ENCODE data around the gene CAMSAP2. TPM values are rescaled to one million over a fixed set of nuclear protein-coding genes. Genes with fewer than 3 reads are reported as not detected.

CAMSAP2 gene
- total RNA-seq, 1 experiment from 2014 or later, result 25.0 TPM

DNA sequence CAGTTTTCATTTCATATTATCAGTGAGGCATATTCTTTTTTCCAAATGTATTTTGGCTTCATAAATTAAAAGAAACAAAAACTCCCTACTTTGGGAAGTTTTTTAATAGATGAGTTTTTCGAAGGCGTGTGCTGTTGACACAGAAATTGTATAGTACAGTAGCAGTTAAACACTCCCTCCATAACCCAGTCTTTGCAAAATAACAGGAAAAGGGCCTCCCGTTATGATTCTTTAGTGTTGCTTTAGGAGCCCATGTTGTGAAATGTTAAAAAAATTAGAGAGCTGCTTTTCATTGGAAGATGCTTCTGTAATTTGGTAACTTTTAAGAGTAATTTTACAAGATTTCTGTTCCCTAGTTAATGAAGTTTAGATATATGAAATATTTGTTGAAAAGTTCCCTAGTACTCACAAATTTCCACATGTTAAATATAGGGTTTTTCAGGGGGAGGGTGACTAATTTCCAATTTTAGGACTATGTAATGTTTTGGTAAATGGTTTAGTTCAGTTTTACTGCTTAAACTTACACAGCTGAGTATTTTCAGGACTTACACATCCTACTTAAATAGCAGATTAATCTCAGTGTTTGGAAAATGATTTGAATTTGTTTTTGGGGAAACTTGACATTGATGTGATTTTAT is 2.0 kb downstream of the CAMSAP2 start:
- CTCF ChIA-PET, result no interaction called here

More for the DNA sequence above, 2.0 kb downstream of the CAMSAP2 start:
- Histone ChIP-seq H3K9ac (ENCODE audit: low read length) (peak overlapping the region; percentile 93), H3K9me3 (ENCODE audit: control insufficient read depth in 1 of 2, insufficient read depth in 1 of 2, low read depth in 1 of 2, low read length in 2 of 2) (no peaks in the 10 kb centered on the region), H3K27ac (ENCODE audit: low read depth, low read length) (no peak overlapping the region), H3K27me3 (ENCODE audit: insufficient read depth, low read length) (no peaks in the 10 kb centered on the region), H3K79me2 (ENCODE audit: insufficient read depth, low read length) (peaks cover 58% of the 10 kb centered on the region), H4K20me1 (ENCODE audit: insufficient read depth) (no peaks in the 10 kb centered on the region; the same call in 1 of the 2 replicates), H3K36me3 (ENCODE audit: control insufficient read depth in 1 of 2, insufficient read depth in 2 of 2, low read length in 2 of 2) (no peaks in the 10 kb centered on the region), H2AFZ (ENCODE audit: low read depth, low read length, poor library complexity, severe bottlenecking) (no peak overlapping the region), H3K4me3 (replicated peaks in 1 of 2; ENCODE audit: low read depth in 1 of 2, low read length in 2 of 2) (peak overlapping the region; percentile 82 to 91), H3K9me2 (ENCODE audit: insufficient read depth) (no peaks in the 10 kb centered on the region), H3K4me1 (ENCODE audit: control insufficient read depth in 1 of 2, insufficient read depth in 2 of 2, low read length in 2 of 2) (peaks cover 12 to 28% of the 10 kb centered on the region in 2 experiments; a peak in 3 of 4 replicates), H3K4me2 (ENCODE audit: low read length) (peak overlapping the region; percentile 94)
- BruUV-seq (replicated peaks), result no TSS peak
- POLR2A ChIA-PET, result no interaction called here
- DNase-seq (ENCODE audit: low read depth, low spot score) (no peak), ATAC-seq (no peak)
- intact Hi-C loops (cut with micrococcal nuclease), result no loop called here
- RAD21 ChIA-PET (ENCODE audit: low non-redundant PET in 1 of 2, low total read pairs in 2 of 2, uncharacterized antibody in 2 of 2, unreplicated experiment in 2 of 2), result no interaction called here
- TF ChIP-seq, protein P1, sequence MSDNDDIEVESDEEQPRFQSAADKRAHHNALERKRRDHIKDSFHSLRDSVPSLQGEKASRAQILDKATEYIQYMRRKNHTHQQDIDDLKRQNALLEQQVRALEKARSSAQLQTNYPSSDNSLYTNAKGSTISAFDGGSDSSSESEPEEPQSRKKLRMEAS (IDR thresholded peaks at IDR 0.05), result no peak
- TF ChIP-seq SRF (IDR thresholded peaks at IDR 0.05; ENCODE audit: low read depth), result no peak
- no peak for TF ChIP-seq EGR1 (IDR thresholded peaks at IDR 0.05; ENCODE audit: low read depth)
- TF ChIP-seq RAD21 (IDR thresholded peaks at IDR 0.05; ENCODE audit: low read depth), result no peak
- TF ChIP-seq JUND (IDR thresholded peaks at IDR 0.05), result no peak
- no peak for TF ChIP-seq EZH2phosphoT487 (IDR thresholded peaks at IDR 0.05; ENCODE audit: borderline replicate concordance)
- no peak for TF ChIP-seq POLR2A (IDR thresholded peaks at IDR 0.05; ENCODE audit: borderline replicate concordance, extremely low read depth, insufficient read depth, insufficient read length)
- no peak for TF ChIP-seq ZFX (IDR thresholded peaks at IDR 0.05)
- no peak for TF ChIP-seq ZNF274 (IDR thresholded peaks at IDR 0.05; ENCODE audit: low read depth, low read length)
- no peak for TF ChIP-seq TCF7L2 (IDR thresholded peaks at IDR 0.05; ENCODE audit: borderline replicate concordance, extremely low read depth, insufficient read depth, insufficient read length)
- TF ChIP-seq YY1 (IDR thresholded peaks at IDR 0.05; ENCODE audit: extremely low read depth, insufficient replicate concordance, low read depth, low read length), result no peak
- no peak for TF ChIP-seq FOSL1 (IDR thresholded peaks at IDR 0.05; ENCODE audit: low read depth)
- no peak for TF ChIP-seq SIN3A (IDR thresholded peaks at IDR 0.05; ENCODE audit: low read depth)
- no peak for TF ChIP-seq ELF1 (IDR thresholded peaks at IDR 0.05; ENCODE audit: borderline replicate concordance, low read depth)
- TF ChIP-seq, protein P2, sequence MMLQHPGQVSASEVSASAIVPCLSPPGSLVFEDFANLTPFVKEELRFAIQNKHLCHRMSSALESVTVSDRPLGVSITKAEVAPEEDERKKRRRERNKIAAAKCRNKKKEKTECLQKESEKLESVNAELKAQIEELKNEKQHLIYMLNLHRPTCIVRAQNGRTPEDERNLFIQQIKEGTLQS (IDR thresholded peaks at IDR 0.05), result no peak
- TF ChIP-seq, protein P3, sequence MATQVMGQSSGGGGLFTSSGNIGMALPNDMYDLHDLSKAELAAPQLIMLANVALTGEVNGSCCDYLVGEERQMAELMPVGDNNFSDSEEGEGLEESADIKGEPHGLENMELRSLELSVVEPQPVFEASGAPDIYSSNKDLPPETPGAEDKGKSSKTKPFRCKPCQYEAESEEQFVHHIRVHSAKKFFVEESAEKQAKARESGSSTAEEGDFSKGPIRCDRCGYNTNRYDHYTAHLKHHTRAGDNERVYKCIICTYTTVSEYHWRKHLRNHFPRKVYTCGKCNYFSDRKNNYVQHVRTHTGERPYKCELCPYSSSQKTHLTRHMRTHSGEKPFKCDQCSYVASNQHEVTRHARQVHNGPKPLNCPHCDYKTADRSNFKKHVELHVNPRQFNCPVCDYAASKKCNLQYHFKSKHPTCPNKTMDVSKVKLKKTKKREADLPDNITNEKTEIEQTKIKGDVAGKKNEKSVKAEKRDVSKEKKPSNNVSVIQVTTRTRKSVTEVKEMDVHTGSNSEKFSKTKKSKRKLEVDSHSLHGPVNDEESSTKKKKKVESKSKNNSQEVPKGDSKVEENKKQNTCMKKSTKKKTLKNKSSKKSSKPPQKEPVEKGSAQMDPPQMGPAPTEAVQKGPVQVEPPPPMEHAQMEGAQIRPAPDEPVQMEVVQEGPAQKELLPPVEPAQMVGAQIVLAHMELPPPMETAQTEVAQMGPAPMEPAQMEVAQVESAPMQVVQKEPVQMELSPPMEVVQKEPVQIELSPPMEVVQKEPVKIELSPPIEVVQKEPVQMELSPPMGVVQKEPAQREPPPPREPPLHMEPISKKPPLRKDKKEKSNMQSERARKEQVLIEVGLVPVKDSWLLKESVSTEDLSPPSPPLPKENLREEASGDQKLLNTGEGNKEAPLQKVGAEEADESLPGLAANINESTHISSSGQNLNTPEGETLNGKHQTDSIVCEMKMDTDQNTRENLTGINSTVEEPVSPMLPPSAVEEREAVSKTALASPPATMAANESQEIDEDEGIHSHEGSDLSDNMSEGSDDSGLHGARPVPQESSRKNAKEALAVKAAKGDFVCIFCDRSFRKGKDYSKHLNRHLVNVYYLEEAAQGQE (IDR thresholded peaks at IDR 0.05; ENCODE audit: low read depth), result no peak
- TF ChIP-seq, protein P4, sequence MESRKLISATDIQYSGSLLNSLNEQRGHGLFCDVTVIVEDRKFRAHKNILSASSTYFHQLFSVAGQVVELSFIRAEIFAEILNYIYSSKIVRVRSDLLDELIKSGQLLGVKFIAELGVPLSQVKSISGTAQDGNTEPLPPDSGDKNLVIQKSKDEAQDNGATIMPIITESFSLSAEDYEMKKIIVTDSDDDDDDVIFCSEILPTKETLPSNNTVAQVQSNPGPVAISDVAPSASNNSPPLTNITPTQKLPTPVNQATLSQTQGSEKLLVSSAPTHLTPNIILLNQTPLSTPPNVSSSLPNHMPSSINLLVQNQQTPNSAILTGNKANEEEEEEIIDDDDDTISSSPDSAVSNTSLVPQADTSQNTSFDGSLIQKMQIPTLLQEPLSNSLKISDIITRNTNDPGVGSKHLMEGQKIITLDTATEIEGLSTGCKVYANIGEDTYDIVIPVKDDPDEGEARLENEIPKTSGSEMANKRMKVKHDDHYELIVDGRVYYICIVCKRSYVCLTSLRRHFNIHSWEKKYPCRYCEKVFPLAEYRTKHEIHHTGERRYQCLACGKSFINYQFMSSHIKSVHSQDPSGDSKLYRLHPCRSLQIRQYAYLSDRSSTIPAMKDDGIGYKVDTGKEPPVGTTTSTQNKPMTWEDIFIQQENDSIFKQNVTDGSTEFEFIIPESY (IDR thresholded peaks at IDR 0.05; ENCODE audit: extremely low read depth, insufficient replicate concordance, low read length), result no peak
- no peak for TF ChIP-seq SP1 (IDR thresholded peaks at IDR 0.05; ENCODE audit: low read depth)
- TF ChIP-seq, protein P5, sequence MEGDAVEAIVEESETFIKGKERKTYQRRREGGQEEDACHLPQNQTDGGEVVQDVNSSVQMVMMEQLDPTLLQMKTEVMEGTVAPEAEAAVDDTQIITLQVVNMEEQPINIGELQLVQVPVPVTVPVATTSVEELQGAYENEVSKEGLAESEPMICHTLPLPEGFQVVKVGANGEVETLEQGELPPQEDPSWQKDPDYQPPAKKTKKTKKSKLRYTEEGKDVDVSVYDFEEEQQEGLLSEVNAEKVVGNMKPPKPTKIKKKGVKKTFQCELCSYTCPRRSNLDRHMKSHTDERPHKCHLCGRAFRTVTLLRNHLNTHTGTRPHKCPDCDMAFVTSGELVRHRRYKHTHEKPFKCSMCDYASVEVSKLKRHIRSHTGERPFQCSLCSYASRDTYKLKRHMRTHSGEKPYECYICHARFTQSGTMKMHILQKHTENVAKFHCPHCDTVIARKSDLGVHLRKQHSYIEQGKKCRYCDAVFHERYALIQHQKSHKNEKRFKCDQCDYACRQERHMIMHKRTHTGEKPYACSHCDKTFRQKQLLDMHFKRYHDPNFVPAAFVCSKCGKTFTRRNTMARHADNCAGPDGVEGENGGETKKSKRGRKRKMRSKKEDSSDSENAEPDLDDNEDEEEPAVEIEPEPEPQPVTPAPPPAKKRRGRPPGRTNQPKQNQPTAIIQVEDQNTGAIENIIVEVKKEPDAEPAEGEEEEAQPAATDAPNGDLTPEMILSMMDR (IDR thresholded peaks at IDR 0.05 in 2 of 3, conservative IDR thresholded peaks at IDR 0.05 in 1 of 3; ENCODE audit: borderline replicate concordance in 1 of 3, insufficient read depth in 1 of 3, low read depth in 2 of 3, low read length in 2 of 3), result no peak
- TF ChIP-seq CEBPB (IDR thresholded peaks at IDR 0.05; ENCODE audit: low read depth), result no peak
